Hair follicular keratinocyte (primary cell): ENCODE data around the gene GCHFR. TPM values are rescaled to one million over a fixed set of nuclear protein-coding genes. Genes with fewer than 3 reads are reported as not detected.

ENCODE experiments used
- total RNA-seq: library from RNA; depleted of rRNA; stranded (reverse); fragments of >200 nt; gene quantifications from 2 replicates; pipeline ENCODE4 v1.2.3, GENCODE V29; 2015

GCHFR gene
- 7.1 and 14.5 TPM in 2 replicates for total RNA-seq

GRCh38 chr15:40763801-40764628 lies at the start of gene GCHFR:
Gene GCHFR, plus strand, starts transcription at chr15:40764068. Its CDS starts 113 bp downstream, at chr15:40764181.

GRCh38 chr15:40754883-40755811 lies 8.7 kb upstream of the GCHFR start, which contains the start of gene RMDN3:
Gene RMDN3, minus strand, starts transcription at chr15:40755254. Its CDS starts 471 bp downstream, at chr15:40754783.

DNA sequence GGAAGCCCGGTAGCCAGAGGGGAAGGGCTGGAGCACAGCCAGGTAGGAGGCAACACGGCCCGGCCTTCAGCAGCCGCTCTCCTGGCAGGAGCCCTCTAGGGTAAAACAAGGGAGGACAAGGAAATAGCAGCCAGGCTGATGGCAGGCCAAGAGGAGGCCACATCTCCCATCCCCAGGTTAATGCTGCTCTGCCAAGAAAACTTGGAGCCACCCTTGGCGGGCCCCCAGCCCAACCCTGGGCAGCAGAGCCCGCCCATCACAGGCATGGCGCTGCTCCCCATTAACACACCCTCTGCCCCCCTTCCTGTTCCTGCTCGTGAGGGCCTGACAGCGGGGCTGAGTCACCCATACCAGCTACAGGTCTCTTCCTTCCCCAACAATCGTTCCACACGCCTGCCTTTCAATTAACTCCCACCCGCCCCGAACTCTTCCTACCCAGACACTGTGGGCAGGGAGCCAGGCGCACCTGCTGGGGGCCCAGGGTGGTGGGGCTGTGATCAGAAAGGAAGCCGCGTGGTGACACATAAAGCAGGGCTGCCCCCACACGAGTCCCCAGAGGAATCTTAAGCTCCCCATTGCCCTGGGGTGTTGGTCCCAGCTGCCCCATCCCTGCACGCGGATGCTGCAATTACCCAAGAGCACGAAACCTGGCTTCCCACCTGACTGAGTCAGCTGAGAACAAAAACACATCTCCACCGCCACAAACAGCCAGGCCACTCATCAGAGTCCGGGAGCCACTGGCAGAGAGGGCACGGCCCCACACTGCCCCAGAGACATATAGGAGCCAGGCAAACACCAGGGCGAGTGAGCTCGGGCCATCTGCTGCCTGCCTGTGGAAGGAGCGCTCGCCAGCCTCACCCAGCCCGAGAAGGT lies 5.6 kb downstream of the GCHFR start, which contains the start of gene C15orf62:
C15orf62 (plus strand) TSS at position 707 of the 873 bp plus-strand sequence. CDS start 516 bp downstream, outside the sequence.

DNA sequence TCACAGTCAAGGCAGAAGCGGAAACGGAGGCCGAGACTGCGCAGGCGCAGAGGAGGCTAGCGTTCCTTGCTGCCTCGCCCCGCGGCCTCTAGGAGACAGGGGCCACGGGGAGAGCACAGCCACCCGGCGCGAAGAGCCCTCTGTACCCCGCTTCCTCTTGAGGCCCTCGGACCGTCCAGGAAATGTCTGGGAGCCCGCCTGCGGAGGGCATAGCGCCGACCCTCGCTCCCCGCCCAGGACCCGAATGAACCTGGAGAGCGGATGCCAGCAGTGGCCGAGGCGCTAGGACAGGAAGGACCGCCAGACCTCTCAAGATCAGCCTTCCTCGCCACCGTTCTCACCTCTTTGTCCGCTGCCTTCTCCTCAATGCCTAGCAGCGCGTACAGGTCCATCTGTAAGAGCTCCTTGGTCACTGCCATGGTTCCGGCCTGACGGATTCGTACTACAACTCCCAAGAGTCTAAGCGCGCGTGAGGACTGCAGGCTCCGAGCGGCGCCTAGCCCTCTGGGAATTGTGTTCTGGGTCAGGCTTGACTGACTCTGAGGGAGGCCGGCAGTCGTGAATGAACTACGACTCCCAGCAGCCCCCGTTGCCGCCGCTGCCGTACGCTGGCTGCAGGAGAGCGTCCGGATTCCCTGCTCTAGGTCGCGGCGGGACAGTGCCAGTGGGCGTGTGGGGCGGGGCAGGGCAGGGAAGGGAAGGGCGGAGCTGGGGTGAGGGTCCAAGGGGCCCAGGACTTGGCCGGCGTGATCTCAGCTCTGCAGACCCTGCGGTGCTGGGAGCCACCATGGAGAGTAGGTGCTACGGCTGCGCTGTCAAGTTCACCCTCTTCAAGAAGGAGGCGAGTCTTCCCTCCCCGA lies 43.4 kb downstream of the GCHFR start, which contains the start of the genes DNAJC17 and ZFYVE19:
DNAJC17 (minus strand) TSS at position 446 of the 860 bp plus-strand sequence; CDS start at position 419, 27 bp downstream.
ZFYVE19 (plus strand) TSS at position 62 of the 860 bp plus-strand sequence; CDS start at position 563, 501 bp downstream.

Other genes with a start within 250 kb of the GCHFR start
- 16.8 and 22.9 TPM in 2 replicates for gene CCDC32, start 199.0 kb upstream of the GCHFR start, total RNA-seq
- 13.4 and 18.7 TPM in 2 replicates for gene RPUSD2, start 194.8 kb upstream of the GCHFR start, total RNA-seq
- 9.7 and 23.4 TPM in 2 replicates for gene KNL1, start 169.8 kb upstream of the GCHFR start, total RNA-seq
- 4.2 and 15.0 TPM in 2 replicates for gene RAD51, start 68.9 kb upstream of the GCHFR start, total RNA-seq
- gene RMDN3, start 8.8 kb upstream of the GCHFR start, total RNA-seq = 13.6 and 18.5 TPM in 2 replicates
- not detected in 2 replicates for gene C15orf62, start 5.9 kb downstream of the GCHFR start, total RNA-seq
- gene ZFYVE19, start 43.0 kb downstream of the GCHFR start, total RNA-seq = 40.8 and 42.6 TPM in 2 replicates
- 23.6 and 70.7 TPM in 2 replicates for gene DNAJC17, start 43.4 kb downstream of the GCHFR start, total RNA-seq
- gene PPP1R14D, start 64.6 kb downstream of the GCHFR start, total RNA-seq = not detected in 2 replicates
- 210 and 272 TPM in 2 replicates for gene SPINT1, start 80.0 kb downstream of the GCHFR start, total RNA-seq
- 0.65 and 1.6 TPM in 2 replicates for gene RHOV, start 110.2 kb downstream of the GCHFR start, total RNA-seq
- 22.3 and 22.4 TPM in 2 replicates for gene VPS18, start 130.4 kb downstream of the GCHFR start, total RNA-seq
- gene DLL4, start 165.3 kb downstream of the GCHFR start, total RNA-seq = 0.08 TPM in 1 of 2 replicates, not detected in the other
- 20.5 and 61.6 TPM in 2 replicates for gene CHAC1, start 189.4 kb downstream of the GCHFR start, total RNA-seq